Upper lobe of left lung (tissue), 4 donors: ENCODE measurements around the gene LBH.

Experiments used
- CTCF ChIP-seq, 6 experiments: fragments of 450-650 bp in 4 of 6; fragments of 200-600 bp in 2 of 6; sonication (generic) in 2 of 6; IDR thresholded peaks; one replicate each; pipeline ENCODE4 v1.5.1; 2016 to 2019; ENCODE audit warnings: antibody characterized with exemption in 6 of 6
- POLR2A ChIP-seq, 4 donors: fragments of 450-650 bp; IDR thresholded peaks; one replicate each; pipeline ENCODE4 v1.5.1; 2016 to 2017; ENCODE audit warnings: antibody characterized with exemption in 4 of 4, mild to moderate bottlenecking in 2 of 4
- POLR2AphosphoS5 ChIP-seq, 2 donors: sonication (generic); formaldehyde crosslinking; IDR thresholded peaks; one replicate each; pipeline ENCODE4 v1.5.1; 2017; ENCODE audit warnings: antibody characterized with exemption in 2 of 2

- TF ChIP-seq POLR2A (IDR thresholded peaks at IDR 0.05) (no peak), CTCF (IDR thresholded peaks at IDR 0.05) (no peak), POLR2AphosphoS5 (IDR thresholded peaks at IDR 0.05) (no peak)
These were observed 28.7 kb downstream of the LBH start for GRCh38 chr2:30259827-30260679.
